GM12878 (cell line): Measurements from ENCODE around the gene ETS1.

Experiments
- TF ChIP-seq, protein P1 (sequence below): fragments of 450-650 bp; IDR thresholded peaks from 2 replicates; pipeline ENCODE4 v1.6.1; 2017; ENCODE audit warnings: antibody characterized with exemption, mild to moderate bottlenecking, moderate library complexity
- TF ChIP-seq, protein P2 (sequence below): fragments of 450-650 bp; IDR thresholded peaks from 2 replicates; pipeline ENCODE4 v1.6.1; 2016; ENCODE audit warnings: mild to moderate bottlenecking

DNA sequence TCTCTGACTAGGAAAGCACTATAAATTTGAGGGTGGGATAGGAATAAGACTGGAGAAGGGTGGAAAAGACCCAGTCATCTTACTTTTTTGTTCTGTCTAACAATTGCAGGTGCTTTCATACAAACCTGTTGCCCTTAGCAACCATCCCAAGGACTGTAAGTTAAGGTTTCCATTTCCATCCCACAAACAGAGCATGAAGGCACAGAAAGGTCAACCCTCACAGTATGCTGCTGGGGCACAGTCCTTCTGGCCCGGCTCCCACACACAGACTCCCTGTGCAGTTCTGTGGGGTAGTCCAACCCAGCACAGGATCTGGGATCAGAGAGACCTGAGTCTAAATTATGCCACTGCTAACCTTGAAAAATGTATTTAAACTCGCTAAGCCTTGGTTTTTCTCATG, 38.4 kb upstream of the ETS1 start:
- TF ChIP-seq, protein P1, sequence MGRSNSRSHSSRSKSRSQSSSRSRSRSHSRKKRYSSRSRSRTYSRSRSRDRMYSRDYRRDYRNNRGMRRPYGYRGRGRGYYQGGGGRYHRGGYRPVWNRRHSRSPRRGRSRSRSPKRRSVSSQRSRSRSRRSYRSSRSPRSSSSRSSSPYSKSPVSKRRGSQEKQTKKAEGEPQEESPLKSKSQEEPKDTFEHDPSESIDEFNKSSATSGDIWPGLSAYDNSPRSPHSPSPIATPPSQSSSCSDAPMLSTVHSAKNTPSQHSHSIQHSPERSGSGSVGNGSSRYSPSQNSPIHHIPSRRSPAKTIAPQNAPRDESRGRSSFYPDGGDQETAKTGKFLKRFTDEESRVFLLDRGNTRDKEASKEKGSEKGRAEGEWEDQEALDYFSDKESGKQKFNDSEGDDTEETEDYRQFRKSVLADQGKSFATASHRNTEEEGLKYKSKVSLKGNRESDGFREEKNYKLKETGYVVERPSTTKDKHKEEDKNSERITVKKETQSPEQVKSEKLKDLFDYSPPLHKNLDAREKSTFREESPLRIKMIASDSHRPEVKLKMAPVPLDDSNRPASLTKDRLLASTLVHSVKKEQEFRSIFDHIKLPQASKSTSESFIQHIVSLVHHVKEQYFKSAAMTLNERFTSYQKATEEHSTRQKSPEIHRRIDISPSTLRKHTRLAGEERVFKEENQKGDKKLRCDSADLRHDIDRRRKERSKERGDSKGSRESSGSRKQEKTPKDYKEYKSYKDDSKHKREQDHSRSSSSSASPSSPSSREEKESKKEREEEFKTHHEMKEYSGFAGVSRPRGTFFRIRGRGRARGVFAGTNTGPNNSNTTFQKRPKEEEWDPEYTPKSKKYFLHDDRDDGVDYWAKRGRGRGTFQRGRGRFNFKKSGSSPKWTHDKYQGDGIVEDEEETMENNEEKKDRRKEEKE, result no peak
- TF ChIP-seq, protein P2, sequence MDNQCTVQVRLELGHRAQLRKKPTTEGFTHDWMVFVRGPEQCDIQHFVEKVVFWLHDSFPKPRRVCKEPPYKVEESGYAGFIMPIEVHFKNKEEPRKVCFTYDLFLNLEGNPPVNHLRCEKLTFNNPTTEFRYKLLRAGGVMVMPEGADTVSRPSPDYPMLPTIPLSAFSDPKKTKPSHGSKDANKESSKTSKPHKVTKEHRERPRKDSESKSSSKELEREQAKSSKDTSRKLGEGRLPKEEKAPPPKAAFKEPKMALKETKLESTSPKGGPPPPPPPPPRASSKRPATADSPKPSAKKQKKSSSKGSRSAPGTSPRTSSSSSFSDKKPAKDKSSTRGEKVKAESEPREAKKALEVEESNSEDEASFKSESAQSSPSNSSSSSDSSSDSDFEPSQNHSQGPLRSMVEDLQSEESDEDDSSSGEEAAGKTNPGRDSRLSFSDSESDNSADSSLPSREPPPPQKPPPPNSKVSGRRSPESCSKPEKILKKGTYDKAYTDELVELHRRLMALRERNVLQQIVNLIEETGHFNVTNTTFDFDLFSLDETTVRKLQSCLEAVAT, result no peak
